ENCODE data around the gene ELMO3.

DNA sequence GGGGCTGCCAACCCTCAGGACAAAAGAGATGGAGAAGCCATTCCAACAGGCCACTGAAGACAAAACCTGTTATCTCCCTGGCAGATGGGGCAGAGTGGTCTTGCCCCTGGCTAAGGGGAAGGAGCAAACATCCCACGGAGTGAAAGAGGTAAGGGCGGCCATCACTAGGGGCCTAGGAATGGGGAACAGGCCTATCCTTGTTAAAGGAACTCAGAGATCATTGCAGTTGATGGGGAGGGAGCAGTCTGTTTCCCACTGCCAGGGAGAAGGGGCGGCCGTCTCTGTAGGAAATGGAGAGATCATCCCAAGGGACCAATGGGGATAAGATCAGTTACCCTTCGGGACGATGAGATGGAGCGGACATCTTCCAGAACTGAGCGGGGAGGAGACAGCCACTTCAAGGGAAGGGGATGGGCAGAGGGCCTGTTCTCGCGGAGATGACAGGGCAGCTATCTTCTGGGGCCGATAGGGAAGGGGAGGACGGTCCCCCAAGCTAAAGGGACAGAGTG, 27.4 kb downstream of the ELMO3 start:
- TF ChIP-seq, protein P1, sequence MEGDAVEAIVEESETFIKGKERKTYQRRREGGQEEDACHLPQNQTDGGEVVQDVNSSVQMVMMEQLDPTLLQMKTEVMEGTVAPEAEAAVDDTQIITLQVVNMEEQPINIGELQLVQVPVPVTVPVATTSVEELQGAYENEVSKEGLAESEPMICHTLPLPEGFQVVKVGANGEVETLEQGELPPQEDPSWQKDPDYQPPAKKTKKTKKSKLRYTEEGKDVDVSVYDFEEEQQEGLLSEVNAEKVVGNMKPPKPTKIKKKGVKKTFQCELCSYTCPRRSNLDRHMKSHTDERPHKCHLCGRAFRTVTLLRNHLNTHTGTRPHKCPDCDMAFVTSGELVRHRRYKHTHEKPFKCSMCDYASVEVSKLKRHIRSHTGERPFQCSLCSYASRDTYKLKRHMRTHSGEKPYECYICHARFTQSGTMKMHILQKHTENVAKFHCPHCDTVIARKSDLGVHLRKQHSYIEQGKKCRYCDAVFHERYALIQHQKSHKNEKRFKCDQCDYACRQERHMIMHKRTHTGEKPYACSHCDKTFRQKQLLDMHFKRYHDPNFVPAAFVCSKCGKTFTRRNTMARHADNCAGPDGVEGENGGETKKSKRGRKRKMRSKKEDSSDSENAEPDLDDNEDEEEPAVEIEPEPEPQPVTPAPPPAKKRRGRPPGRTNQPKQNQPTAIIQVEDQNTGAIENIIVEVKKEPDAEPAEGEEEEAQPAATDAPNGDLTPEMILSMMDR (IDR thresholded peaks at IDR 0.05), result no peak
- TF ChIP-seq POLR2A (IDR thresholded peaks at IDR 0.05), result no peak
